T follicular helper cell (primary cell): ENCODE results near the gene EFHC1.
"Not testable (repeated sequence)": the region's sequence is repeated elsewhere in the genome, so short reads cannot be mapped to it uniquely, and the experiment has no call there.

ENCODE experiments used
- DNase-seq: peaks from one replicate; pipeline ENCODE4 v3.0.0-alpha.2; 2020; ENCODE audit warnings: low read depth

Gene EFHC1

GRCh38 chr6:52395969-52396368, 24.2 kb upstream of the EFHC1 start:
- DNase-seq, result no peak

- no peak for DNase-seq
Observed at GRCh38 chr6:52399511-52400312, 20.4 kb upstream of the EFHC1 start.

- DNase-seq, result no peak
Observed at GRCh38 chr6:52400313-52401041, 19.7 kb upstream of the EFHC1 start.

- no peak for DNase-seq
Observed at GRCh38 chr6:52403086-52403485, 17.1 kb upstream of the EFHC1 start.

- no peak for DNase-seq
Observed at GRCh38 chr6:52403627-52404026, 16.5 kb upstream of the EFHC1 start.

- no peak for DNase-seq
Observed at GRCh38 chr6:52405243-52405642, 14.9 kb upstream of the EFHC1 start.

- no peak for DNase-seq
Observed at GRCh38 chr6:52407467-52407866, 12.7 kb upstream of the EFHC1 start.

- DNase-seq, result no peak
Observed at GRCh38 chr6:52409499-52409898, 10.6 kb upstream of the EFHC1 start.

GRCh38 chr6:52410979-52411378, 9.2 kb upstream of the EFHC1 start:
- DNase-seq, result no peak

GRCh38 chr6:52411911-52412310, 8.2 kb upstream of the EFHC1 start:
- no peak for DNase-seq

- no peak for DNase-seq
Observed at GRCh38 chr6:52415333-52415732, 4.8 kb upstream of the EFHC1 start.

- DNase-seq, result no peak
Observed at GRCh38 chr6:52415917-52416628, 4.1 kb upstream of the EFHC1 start.

- DNase-seq, result no peak
Observed at GRCh38 chr6:52416629-52417151, 3.5 kb upstream of the EFHC1 start.

- no peak for DNase-seq
Observed at GRCh38 chr6:52417675-52418111, 2.4 kb upstream of the EFHC1 start.

- DNase-seq, result no peak
Observed at GRCh38 chr6:52418606-52419005, 1.5 kb upstream of the EFHC1 start.

GRCh38 chr6:52420668-52421358, 671 bp downstream of the EFHC1 start:
- DNase-seq, result no peak

GRCh38 chr6:52422156-52422555, 2.0 kb downstream of the EFHC1 start:
- no peak for DNase-seq

GRCh38 chr6:52423448-52423847, 3.3 kb downstream of the EFHC1 start:
- no peak for DNase-seq

- no peak for DNase-seq
Observed at GRCh38 chr6:52423971-52424381, 3.8 kb downstream of the EFHC1 start.

- DNase-seq, result no peak
Observed at GRCh38 chr6:52424513-52424912, 4.4 kb downstream of the EFHC1 start.

- DNase-seq, result no peak
Observed at GRCh38 chr6:52426667-52427066, 6.5 kb downstream of the EFHC1 start.

GRCh38 chr6:52433294-52433693, 13.2 kb downstream of the EFHC1 start:
- not testable (repeated sequence) for DNase-seq
